Stimulated activated CD4-positive, alpha-beta T cell treated with anti-CD3 and anti-CD28 coated beads, Interleukin-2, amount 100 ng/mL, for 24 hours (primary cell): ENCODE results near the gene HNRNPM.

Source experiments
- DNase-seq, 2 donors: peaks; one replicate each; pipeline ENCODE4 v3.0.0-alpha.2; 2020

The HNRNPM gene

GRCh38 chr19:8489561-8490394 is 45.0 kb downstream of the HNRNPM start:
- DNase-seq: no peak

DNA sequence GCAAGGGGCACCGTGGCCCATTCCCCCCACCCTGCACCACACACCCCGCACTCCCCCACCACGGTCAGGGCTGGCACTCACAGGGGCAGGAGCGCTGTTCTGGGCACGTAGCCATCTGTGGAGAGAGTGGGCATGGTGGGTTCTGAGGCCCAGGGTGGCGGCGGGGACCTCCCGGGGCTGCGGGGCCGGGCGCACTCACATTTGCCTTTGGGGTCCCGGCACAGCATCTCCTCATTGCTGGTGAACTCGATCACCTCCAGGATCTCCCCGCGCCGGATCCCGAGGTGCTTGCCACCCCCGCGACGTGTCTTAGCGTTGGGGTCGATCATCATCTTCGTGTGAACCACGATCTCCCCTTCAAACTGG is 45.6 kb downstream of the HNRNPM start:
- no peak for DNase-seq

- no peak for DNase-seq
These were observed 46.1 kb downstream of the HNRNPM start for GRCh38 chr19:8490873-8491272.

DNA sequence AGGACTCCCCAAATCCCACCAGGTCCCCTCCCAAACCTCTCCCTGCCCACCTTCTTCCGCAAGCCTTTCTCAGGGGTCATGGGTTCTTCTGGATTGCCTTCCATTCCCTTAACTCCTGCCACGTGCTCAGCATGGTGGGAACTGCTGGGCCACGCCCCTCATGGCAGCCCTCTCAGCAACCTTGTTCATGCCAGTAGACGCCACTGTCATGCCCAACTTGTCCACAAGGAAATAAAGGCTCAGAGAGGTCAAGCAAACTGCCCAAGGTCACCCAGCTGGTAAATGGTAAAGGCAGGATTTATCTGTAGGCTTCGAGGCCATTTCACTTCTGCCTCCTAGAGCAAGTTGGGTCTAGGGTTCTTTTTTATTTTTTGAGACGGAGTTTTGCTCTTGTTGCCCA is 46.8 kb downstream of the HNRNPM start:
- DNase-seq: no peak

GRCh38 chr19:8494158-8494557 is 49.4 kb downstream of the HNRNPM start:
- no peak for DNase-seq

DNA sequence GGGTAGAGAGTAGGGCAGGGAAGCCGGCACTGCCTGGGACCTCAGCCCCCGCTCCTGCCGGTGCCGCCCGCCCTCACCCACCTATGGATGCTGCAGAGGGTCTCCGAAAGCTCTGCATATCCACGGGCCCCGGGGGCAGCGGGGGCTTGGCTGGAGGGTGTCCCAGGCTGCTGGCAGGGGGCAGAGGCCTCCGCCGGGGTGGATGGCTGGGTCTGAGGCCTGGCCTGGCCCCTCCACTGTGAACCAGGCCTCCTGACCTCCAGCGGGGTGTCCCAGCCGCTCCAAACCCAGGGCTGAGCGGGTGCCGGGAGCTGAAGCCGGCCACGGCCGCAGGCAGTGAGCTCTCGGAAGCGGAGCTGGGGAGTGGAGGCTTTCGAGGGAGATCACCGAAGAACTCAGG is 53.5 kb downstream of the HNRNPM start:
- no peak for DNase-seq

GRCh38 chr19:8499048-8499833 is 54.5 kb downstream of the HNRNPM start:
- no peak for DNase-seq

DNA sequence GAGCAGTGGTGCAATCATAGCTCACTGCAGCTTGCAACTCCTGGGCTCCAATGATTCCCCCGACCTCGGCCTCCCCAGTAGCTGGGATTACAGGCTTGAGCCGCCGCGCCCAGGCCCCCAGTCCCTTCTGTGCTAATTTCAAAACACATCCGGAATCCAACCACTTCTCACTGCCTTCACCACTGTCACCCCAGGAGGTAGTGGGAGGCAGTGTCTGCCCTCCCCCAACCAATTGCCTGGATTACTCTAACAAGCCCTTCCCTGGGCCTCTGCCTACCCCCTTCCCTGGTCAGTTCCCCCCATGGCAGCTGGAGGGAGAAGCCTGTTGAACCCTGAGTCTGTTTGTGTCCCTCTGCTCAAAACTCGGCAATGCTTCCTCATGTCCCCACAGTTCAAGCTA is 55.4 kb downstream of the HNRNPM start:
- DNase-seq: no peak

DNA sequence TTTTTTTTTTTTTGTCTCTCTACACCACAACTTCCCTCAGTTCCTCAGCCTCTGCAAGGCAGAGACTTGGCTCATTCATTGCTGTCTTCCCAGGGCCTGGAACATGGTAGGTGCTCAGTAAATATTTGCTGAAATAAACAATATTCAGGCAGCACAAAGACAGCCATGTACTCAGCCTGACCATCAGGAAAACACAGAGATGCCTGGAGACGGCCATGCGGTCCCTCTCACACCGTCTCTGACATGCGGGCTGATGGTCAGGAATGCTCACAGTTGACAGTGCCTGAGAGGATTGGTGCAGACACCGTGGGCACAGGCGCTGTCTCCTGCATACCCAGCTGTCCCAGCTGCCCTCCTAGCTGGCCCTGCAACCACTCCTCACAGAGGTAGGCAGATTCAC is 56.7 kb downstream of the HNRNPM start:
- no peak for DNase-seq

DNA sequence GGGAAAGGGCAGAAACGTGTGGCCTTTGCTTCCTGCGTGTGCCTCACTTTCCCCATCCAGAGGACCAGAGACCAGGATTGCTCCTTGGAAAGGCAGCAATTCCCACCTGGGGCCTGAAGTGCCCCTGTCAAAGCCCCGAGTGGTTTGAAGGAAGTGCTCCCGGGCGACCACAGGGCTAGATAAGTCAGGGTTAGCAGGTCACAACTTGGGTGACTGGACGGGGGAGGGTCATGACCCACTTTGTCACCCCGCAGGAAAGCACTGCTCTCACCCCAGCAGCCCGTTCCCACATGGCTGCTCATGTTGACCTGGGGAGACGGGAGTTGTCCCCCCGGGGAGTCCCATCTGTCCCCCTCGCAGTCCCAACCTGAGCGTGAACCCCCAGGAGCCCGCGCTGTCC is 57.2 kb downstream of the HNRNPM start:
- DNase-seq: no peak

GRCh38 chr19:8503510-8503909 is 58.7 kb downstream of the HNRNPM start:
- DNase-seq: no peak

DNA sequence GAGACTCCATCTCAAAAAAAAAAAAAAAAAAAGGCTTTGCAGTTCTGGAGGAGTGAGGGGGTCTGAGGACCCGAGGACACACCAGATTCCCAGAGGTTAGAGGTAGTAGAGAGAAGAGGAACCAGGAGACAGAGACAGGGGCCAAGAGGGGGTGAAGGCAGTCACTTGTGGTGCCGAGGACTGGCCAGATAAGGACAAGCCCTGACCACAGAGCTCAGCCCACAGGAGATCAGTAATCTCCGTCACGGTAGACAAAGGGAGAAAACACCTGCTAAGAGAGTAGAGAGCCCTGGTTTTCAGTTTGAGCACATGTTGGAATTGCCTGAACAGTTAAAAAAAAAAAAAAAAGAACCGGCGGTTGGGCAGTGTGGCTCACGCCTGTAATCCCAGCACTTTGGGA is 59.4 kb downstream of the HNRNPM start:
- DNase-seq: no peak

DNA sequence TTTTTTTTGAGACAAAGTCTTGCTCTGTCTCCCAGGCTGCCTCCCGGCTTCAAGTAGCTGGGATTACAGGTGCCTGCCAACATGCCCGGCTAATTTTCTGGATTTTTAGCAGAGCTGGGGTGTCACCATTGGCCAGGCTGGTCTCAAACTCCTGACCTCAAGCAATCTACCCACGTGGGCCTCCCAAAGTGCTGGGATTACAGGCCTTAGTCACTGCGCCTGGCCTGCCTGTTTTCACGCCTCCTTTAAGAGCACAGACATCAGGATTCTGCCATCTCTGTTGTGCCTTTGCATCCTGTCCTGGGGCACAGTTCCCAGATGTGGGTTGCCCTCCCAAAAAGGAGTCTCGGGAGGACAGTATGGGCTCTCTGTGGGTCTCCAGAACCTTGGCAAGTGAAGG is 60.1 kb downstream of the HNRNPM start:
- no peak for DNase-seq

DNA sequence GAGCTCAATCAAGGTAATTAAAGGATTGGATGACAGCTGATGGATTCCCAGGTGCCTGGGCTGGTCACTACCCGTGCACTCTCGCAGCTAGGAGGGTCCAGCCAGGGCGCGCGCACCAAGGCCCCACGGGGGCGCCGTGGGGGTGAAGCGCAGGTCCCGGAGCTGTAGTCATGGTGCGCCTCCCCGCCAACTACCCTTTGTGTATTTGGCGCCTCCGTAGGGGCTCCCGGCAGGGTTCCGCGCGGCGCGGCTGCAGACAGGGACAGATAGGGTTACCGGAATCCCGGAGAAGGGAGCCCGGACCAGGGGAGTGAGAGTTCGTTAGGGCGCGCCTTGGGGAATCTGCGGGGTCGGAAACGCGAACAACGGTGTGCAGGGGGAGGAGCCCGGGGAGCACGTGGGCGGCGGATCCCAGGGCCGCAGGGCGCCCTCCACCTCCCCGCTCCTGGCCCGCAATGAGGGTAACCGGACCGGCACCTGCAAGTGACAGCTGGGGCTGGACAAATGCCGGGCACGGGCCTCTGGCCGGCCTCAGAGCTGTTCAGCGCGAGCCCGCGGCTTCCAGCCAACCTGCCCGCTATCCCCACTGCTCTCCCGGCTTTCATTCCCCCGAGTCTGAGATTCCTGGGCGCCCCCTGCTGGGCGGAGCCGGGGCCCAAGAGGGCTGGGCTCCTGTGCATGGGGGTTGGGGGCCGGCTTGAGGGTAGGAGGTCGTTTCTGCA is 61.1 kb downstream of the HNRNPM start:
- DNase-seq: peak; percentile 84

GRCh38 chr19:8506402-8506957 is 61.7 kb downstream of the HNRNPM start:
- no peak for DNase-seq

DNA sequence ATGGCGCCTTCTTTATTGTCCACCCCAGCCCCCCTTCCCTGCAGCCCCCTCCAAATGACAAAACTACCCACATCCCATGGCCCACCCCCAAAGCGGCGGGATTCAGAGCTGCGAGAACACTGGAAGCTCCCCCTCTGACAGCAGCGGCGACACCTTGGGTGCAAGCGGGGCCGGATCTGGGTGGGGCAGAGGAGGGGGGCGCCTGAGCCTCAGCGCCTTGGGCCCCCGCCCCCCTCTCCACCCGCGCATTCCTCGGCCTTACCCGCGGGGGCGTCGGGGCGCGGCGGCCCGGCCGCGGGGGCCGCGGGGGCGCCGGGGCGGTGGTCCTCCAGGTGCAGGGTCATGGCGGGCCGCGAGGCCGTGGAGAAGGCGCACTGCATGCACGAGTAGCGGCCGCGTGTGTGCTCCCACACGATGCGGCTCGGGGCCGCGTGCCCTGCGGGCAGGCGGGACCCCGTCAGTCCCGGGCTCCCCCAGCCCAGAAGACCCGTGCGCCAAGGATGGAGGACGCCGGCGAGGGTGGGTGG is 65.9 kb downstream of the HNRNPM start:
- DNase-seq: no peak

GRCh38 chr19:8511573-8512101 is 66.9 kb downstream of the HNRNPM start:
- no peak for DNase-seq

DNA sequence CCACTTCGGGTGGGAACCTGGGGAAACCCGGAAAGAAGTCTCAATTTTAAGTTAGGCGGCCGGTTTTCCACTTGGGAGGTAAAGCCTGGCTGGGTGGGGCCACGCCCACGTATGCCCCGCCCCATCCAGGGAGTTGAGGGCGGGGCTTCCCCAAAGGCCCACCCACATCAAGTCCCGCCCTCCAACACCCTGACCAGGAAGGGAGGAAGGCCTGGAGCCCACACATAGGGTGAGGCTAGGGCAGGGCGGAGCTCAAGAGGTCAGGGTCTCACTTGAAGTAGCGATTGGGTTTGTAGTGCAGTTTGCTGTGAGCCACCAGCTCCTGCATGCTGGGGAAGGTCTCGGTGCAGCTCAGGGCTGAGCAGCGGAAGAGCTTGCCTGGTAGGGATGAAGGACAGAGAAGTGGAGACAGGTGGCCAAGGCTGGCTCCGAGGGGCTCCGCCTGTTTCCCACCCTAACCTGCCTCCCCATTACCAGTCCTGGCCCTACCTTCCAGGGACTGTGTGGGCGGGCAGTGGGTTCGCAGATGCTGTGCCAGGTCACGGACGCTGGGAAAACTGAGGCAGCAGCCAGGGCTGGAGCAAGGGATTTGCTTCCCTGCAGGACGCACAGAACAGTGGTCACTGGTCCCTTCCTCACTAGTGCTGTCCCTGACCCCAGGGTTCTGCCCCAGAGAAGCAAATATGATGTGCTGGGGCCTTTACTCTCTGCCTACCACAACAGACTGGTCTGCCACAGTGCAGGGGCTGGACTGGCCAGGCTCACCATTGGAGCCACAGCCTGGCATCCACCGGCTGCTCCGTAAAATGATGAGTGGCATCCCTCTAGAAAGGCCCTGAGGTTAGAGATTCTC is 67.6 kb downstream of the HNRNPM start:
- DNase-seq: peak in 1 of 2 donors; percentile 38

DNA sequence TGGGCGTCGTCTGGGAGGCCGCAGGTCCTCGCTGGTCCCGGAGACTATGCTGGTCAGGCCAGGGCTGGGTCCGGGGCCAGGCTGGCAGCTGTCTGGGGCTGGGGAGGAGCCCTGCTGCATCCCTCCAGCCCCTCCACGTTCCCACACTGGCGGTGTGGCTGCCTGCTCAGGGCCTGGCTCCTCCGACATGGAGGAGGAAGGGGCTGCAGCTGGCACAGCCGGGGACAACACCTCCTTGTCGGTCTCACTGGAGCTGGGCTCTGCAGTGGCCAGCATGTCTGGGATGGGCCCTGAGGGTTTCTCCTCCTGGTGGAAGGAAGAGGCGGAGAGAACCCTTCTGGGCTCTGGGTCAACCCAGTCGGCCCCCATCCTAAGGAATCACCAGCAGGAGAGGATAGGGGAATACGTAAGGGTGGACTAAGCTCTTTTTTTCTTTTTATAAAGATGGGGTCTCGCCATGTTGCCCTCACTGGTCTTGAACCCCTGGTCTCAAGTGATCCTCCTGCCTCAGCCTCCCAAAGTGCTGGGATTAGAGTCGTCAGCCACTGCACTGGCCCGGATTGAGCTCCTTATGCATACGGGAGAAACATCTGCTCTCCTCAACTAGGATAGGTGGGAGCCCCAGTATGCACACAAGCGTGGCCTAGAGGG is 68.4 kb downstream of the HNRNPM start:
- no peak for DNase-seq

DNA sequence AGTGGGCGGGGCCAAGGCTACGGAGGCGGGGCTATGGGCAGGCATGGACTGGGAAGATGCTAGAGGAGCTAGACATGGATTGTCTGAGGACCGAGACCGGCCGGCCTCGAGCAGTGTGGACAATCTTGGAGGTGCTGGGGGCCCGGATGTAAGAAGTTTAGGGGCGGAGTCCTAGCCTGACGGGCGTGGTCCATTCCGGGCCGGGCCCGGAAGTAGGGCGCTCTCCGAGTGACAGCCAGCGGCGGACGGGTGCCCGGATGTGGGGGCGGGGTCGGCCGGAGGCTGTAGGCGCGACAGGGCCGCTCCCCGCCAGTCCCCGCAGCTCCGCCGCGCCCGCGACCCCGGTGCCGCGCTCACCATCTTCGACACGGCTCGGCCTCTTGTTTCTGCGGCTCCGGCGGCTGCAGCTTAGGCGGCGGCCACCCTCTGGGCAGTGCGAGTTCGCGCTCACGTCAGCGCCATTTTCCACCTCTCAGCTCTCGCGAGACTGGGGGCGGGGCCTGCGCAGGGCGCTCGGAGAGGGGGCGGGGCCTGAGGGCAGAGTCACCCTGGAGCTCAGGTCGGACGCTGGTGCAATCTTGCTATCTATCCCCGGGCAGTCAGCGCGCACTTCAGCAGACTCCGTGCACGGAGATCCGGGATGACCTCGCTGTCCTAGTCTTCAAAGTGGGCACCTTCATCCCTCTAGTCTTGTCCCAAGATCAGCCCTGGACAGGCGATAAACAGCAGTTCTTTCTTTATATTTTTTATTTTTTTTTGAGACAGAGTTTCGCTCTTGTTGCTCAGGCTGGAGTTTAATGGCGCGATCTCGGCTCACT is 69.1 kb downstream of the HNRNPM start, which contains the start of gene ZNF414:
Gene ZNF414 (minus strand): TSS at position 481 of the 818 bp plus-strand sequence. CDS start 121 bp downstream, at position 360.
- DNase-seq: peak; percentile 98 to 99
